H9 (cell line): Measurements from ENCODE around the gene VSX1. TPM values are rescaled to one million over a fixed set of nuclear protein-coding genes. Genes with fewer than 3 reads are reported as not detected.

ENCODE experiments used
- DNase-seq: peaks from one replicate; pipeline ENCODE4 v3.0.0-alpha.2; 2017
- H2AFZ ChIP-seq: one replicate; pipeline ENCODE4 v1.6.1; 2013; ENCODE audit warnings: mild to moderate bottlenecking, low read length, control low read depth, moderate library complexity
- H2AK5ac ChIP-seq: 2 replicates; pipeline ENCODE4 v1.6.1; 2013; ENCODE audit warnings: low read length, control low read depth, mixed read lengths; ENCODE audit not compliant: insufficient read length
- H2BK120ac ChIP-seq: one replicate; pipeline ENCODE4 v1.6.1; 2013; ENCODE audit warnings: low read depth, mild to moderate bottlenecking, low read length, control low read depth, inconsistent platforms; ENCODE audit not compliant: poor library complexity, severe bottlenecking
- H2BK12ac ChIP-seq: 2 replicates; pipeline ENCODE4 v1.6.1; 2013; ENCODE audit warnings: low read length, control low read depth, mixed read lengths, low read depth; ENCODE audit not compliant: insufficient read length
- H2BK15ac ChIP-seq: 2 replicates; pipeline ENCODE4 v1.6.1; 2013; ENCODE audit warnings: low read depth, low read length, control low read depth
- H2BK20ac ChIP-seq: one replicate; pipeline ENCODE4 v1.6.1; 2013; ENCODE audit warnings: low read depth, mild to moderate bottlenecking, low read length, control low read depth, inconsistent platforms; ENCODE audit not compliant: poor library complexity, severe bottlenecking
- H2BK5ac ChIP-seq: 2 replicates; pipeline ENCODE4 v1.6.1; 2013; ENCODE audit warnings: low read length, control low read depth, mixed read lengths; ENCODE audit not compliant: insufficient read length
- H3K14ac ChIP-seq: 2 replicates; pipeline ENCODE4 v1.6.1; 2013; ENCODE audit warnings: low read length, control low read depth; ENCODE audit not compliant: insufficient read depth
- H3K18ac ChIP-seq: 2 replicates; pipeline ENCODE4 v1.6.1; 2013; ENCODE audit warnings: low read depth, mild to moderate bottlenecking, mixed read lengths, low read length, control low read depth; ENCODE audit not compliant: insufficient read length
- H3K23ac ChIP-seq: 2 replicates; pipeline ENCODE4 v1.6.1; 2013; ENCODE audit warnings: low read length, control low read depth, mixed read lengths, low read depth; ENCODE audit not compliant: insufficient read length
- H3K23me2 ChIP-seq: 2 replicates; pipeline ENCODE4 v1.6.1; 2013; ENCODE audit warnings: low read depth, mild to moderate bottlenecking, mixed read lengths, low read length, control low read depth; ENCODE audit not compliant: insufficient read length, poor library complexity, severe bottlenecking
- H3K27ac ChIP-seq: 2 replicates; pipeline ENCODE4 v1.5.1; 2013; ENCODE audit warnings: low read length, control low read depth, mixed read lengths, low read depth; ENCODE audit not compliant: insufficient read length
- H3K27me3 ChIP-seq: 2 replicates; pipeline ENCODE4 v1.6.1; 2013; ENCODE audit warnings: low read length, control low read depth, inconsistent platforms; ENCODE audit not compliant: insufficient read depth
- H3K4ac ChIP-seq: 2 replicates; pipeline ENCODE4 v1.6.1; 2013; ENCODE audit warnings: low read depth, mild to moderate bottlenecking, control low read depth, inconsistent platforms, low read length, moderate library complexity
- H3K4me1 ChIP-seq: 2 replicates; pipeline ENCODE4 v1.6.1; 2013; ENCODE audit warnings: low read length, control low read depth, inconsistent platforms; ENCODE audit not compliant: insufficient read depth
- H3K4me2 ChIP-seq: 2 replicates; pipeline ENCODE4 v1.6.1; 2013; ENCODE audit warnings: low read length, control low read depth, mixed read lengths; ENCODE audit not compliant: insufficient read length, insufficient read depth
- H3K56ac ChIP-seq: 2 replicates; pipeline ENCODE4 v1.6.1; 2013; ENCODE audit warnings: low read depth, mild to moderate bottlenecking, mixed read lengths, low read length, control low read depth; ENCODE audit not compliant: insufficient read length
- H3K79me1 ChIP-seq: 2 replicates; pipeline ENCODE4 v1.6.1; 2013; ENCODE audit warnings: low read depth, mild to moderate bottlenecking, moderate library complexity, low read length, control low read depth, inconsistent platforms; ENCODE audit not compliant: insufficient read depth, poor library complexity, severe bottlenecking
- H3K79me2 ChIP-seq: 2 replicates; pipeline ENCODE4 v1.6.1; 2013; ENCODE audit warnings: low read length, control low read depth, inconsistent platforms; ENCODE audit not compliant: insufficient read depth
- H3K9ac ChIP-seq: 2 replicates; pipeline ENCODE4 v1.6.1; 2013; ENCODE audit warnings: low read length, control low read depth, mixed read lengths; ENCODE audit not compliant: insufficient read length; ENCODE audit errors: extremely low read depth
- H3K9me3 ChIP-seq: one replicate; pipeline ENCODE4 v1.6.1; 2013; ENCODE audit warnings: low read depth, low read length, inconsistent platforms; ENCODE audit not compliant: control insufficient read depth
- H3T11ph ChIP-seq: one replicate; pipeline ENCODE4 v1.6.1; 2013; ENCODE audit warnings: mild to moderate bottlenecking, low read length, control low read depth, inconsistent platforms
- H4K20me1 ChIP-seq: one replicate; pipeline ENCODE4 v1.6.1; 2013; ENCODE audit not compliant: control insufficient read depth, insufficient read length, insufficient read depth
- H4K5ac ChIP-seq: 2 replicates; pipeline ENCODE4 v1.6.1; 2013; ENCODE audit warnings: low read depth, mild to moderate bottlenecking, mixed read lengths, low read length, control low read depth; ENCODE audit not compliant: insufficient read length
- H4K8ac ChIP-seq: replicated peaks from 2 replicates; pipeline ENCODE4 v1.6.1; 2013; ENCODE audit warnings: low read length, control low read depth, mixed read lengths, low read depth; ENCODE audit not compliant: insufficient read length
- H4K91ac ChIP-seq: 2 replicates; pipeline ENCODE4 v1.6.1; 2013; ENCODE audit warnings: low read depth, mild to moderate bottlenecking, moderate library complexity, mixed read lengths, low read length, control low read depth; ENCODE audit not compliant: insufficient read length
- H3K27ac Mint-ChIP-seq, 3 experiments: 2 replicates in 2 of 3; 3 replicates in 1 of 3; pipeline ENCODE4 v1.8.0; 2020 to 2021; ENCODE audit warnings: mixed read lengths in 3 of 3, mild to moderate bottlenecking in 1 of 3, moderate library complexity in 1 of 3
- H3K27me3 Mint-ChIP-seq: 2 replicates; pipeline ENCODE4 v1.8.0; 2021; ENCODE audit warnings: low read depth, mild to moderate bottlenecking, moderate library complexity, mixed read lengths
- H3K36me3 Mint-ChIP-seq, 3 experiments: 2 replicates in 2 of 3; 3 replicates in 1 of 3; pipeline ENCODE4 v1.8.0; 2020 to 2021; ENCODE audit warnings: low read depth in 3 of 3, mixed read lengths in 3 of 3; ENCODE audit not compliant: insufficient read depth in 1 of 3
- H3K4me1 Mint-ChIP-seq, 2 experiments: 2 replicates each; pipeline ENCODE4 v1.8.0; 2020; ENCODE audit warnings: mixed read lengths in 2 of 2
- H3K4me3 Mint-ChIP-seq, 2 experiments: 2 replicates in 1 of 2; 3 replicates in 1 of 2; pipeline ENCODE4 v1.8.0; 2020 to 2021; ENCODE audit warnings: mild to moderate bottlenecking in 2 of 2, mixed read lengths in 2 of 2, moderate library complexity in 1 of 2
- H3K9me3 Mint-ChIP-seq, 2 experiments: 2 replicates in 1 of 2; 3 replicates in 1 of 2; pipeline ENCODE4 v1.8.0; 2020; ENCODE audit warnings: mild to moderate bottlenecking in 2 of 2, mixed read lengths in 2 of 2, moderate library complexity in 1 of 2
- CTCF ChIP-seq: fragments of 200-600 bp; sonication (generic); conservative IDR thresholded peaks from 3 replicates; pipeline ENCODE4 v1.8.0; 2021; ENCODE audit warnings: antibody characterized with exemption, mild to moderate bottlenecking
- WGBS: extraction: QIAGEN DNeasy Blood & Tissue Kit; methylation state at CpG from one replicate; pipeline ENCODE4 v1.1.7; 2013; ENCODE audit warnings: missing lambda C conversion rate, low lambda C conversion rate, mixed read lengths; ENCODE audit not compliant: insufficient read length; ENCODE audit errors: extremely low coverage; 5-methylcytosine and 5-hydroxymethylcytosine counted together
- total RNA-seq: library from RNA; stranded (reverse); gene quantifications from 2 replicates; pipeline ENCODE4 v1.2.1, GENCODE V29; 2021

VSX1 gene
- total RNA-seq, 1 experiment from 2014 or later = not detected

- Histone ChIP-seq H3K27ac (no peak overlapping the region), H4K5ac (no peak overlapping the region), H3K79me1 (no peaks in the 10 kb centered on the region), H2BK12ac (no peak overlapping the region), H2AK5ac (no peak overlapping the region), H4K20me1 (no peaks in the 10 kb centered on the region), H2BK20ac (no peak overlapping the region), H4K91ac (no peak overlapping the region), H3K4me1 (no peaks in the 10 kb centered on the region), H3K23me2 (peaks cover 14% of the 10 kb centered on the region), H3K4me2 (peak overlapping the region; percentile 23), H3K4ac (no peak overlapping the region), H2BK120ac (no peak overlapping the region), H3K9me3 (no peaks in the 10 kb centered on the region), H3K18ac (no peak overlapping the region), H2BK15ac (no peak overlapping the region), H3T11ph (no peak overlapping the region), H3K9ac (no peak overlapping the region), H4K8ac (no peak overlapping the region), H3K27me3 (peaks cover 67% of the 10 kb centered on the region), H2BK5ac (no peak overlapping the region), H3K23ac (no peak overlapping the region), H3K56ac (no peak overlapping the region), H3K14ac (no peak overlapping the region), H3K79me2 (no peaks in the 10 kb centered on the region), H2AFZ (no peak overlapping the region)
- no CpG with 5 or more reads among the region's 54 CpGs for WGBS
- peaks cover 24 to 29% of the 10 kb centered on the region in 2 experiments for H3K4me1 Mint-ChIP-seq
- peaks cover 97% of the 10 kb centered on the region for H3K27me3 Mint-ChIP-seq
- DNase-seq = peak; percentile 78
- H3K36me3 Mint-ChIP-seq = no peaks in the 10 kb centered on the region; a peak in 1 of 7 replicates
- TF ChIP-seq CTCF = peak; percentile 56
- H3K9me3 Mint-ChIP-seq = peaks cover 2 to 8% of the 10 kb centered on the region in 2 experiments; a peak in 2 of 5 replicates
- H3K27ac Mint-ChIP-seq = no peak overlapping the region
- H3K4me3 Mint-ChIP-seq = peak overlapping the region; percentile 66 to 76
Observed at GRCh38 chr20:25081065-25081729, 744 bp downstream of the VSX1 start.
